Liver (tissue), 3 donors: ENCODE results near the gene BRSK2.

Experiments used
- ATF3 ChIP-seq: IDR thresholded peaks from 2 replicates; pipeline ENCODE4 v1.6.1; 2016; ENCODE audit warnings: antibody characterized with exemption
- CTCF ChIP-seq: fragments of 150-350 bp; IDR thresholded peaks from 2 replicates; pipeline ENCODE4 v1.5.1; 2017; ENCODE audit warnings: improper control_type of control experiment, low read depth, low read length; ENCODE audit not compliant: missing input control
- FOXA1 ChIP-seq: IDR thresholded peaks from 2 replicates; pipeline ENCODE4 v1.6.1; 2016; ENCODE audit warnings: antibody characterized with exemption
- JUND ChIP-seq, 2 donors: IDR thresholded peaks; 2 replicates each; pipeline ENCODE4 v1.6.1; 2016; ENCODE audit warnings: antibody characterized with exemption in 2 of 2
- REST ChIP-seq: IDR thresholded peaks from 2 replicates; pipeline ENCODE4 v1.6.1; 2016; ENCODE audit warnings: antibody characterized with exemption, mild to moderate bottlenecking
- ZBTB33 ChIP-seq: IDR thresholded peaks from 2 replicates; pipeline ENCODE4 v1.6.1; 2016; ENCODE audit warnings: antibody characterized with exemption
- donor health status: healthy.
- donor health status: healthy.

- TF ChIP-seq JUND (IDR thresholded peaks at IDR 0.05) = no peak
- TF ChIP-seq CTCF = no peak
- TF ChIP-seq FOXA1 = no peak
- TF ChIP-seq ZBTB33 = no peak
- no peak for TF ChIP-seq ATF3
- no peak for TF ChIP-seq REST
Observed at GRCh38 chr11:1454576-1454975, 64.8 kb downstream of the BRSK2 start.
